ENCODE measurements around the gene ZNF232.

GRCh38 chr17:5118219-5118618 is 6.5 kb upstream of the ZNF232 start:
- TF ChIP-seq CTCF (IDR thresholded peaks at IDR 0.05), result no peak
- no peak for TF ChIP-seq POLR2AphosphoS5 (IDR thresholded peaks at IDR 0.05)
- no peak for TF ChIP-seq EP300 (IDR thresholded peaks at IDR 0.05)
